ENCODE results near the gene PARVB.

GRCh38 chr22:44168206-44168605 is 144.1 kb downstream of the PARVB start:
- no peak for TF ChIP-seq CTCF (IDR thresholded peaks at IDR 0.05)
- no peak for TF ChIP-seq POLR2A (IDR thresholded peaks at IDR 0.05)

Data from body of pancreas (tissue), 4 donors.